OCI-LY7 (cell line): ENCODE results near the gene ZNF101.

Source experiments
- CTCF ChIP-seq: fragments of 200-600 bp; sonication (generic); conservative IDR thresholded peaks from 2 replicates; pipeline ENCODE4 v1.5.1; 2014; ENCODE audit warnings: mild to moderate bottlenecking, antibody characterized with exemption, low read length, moderate library complexity, mixed read lengths
- EZH2phosphoT487 ChIP-seq: fragments of 200-600 bp; sonication (generic); IDR thresholded peaks from 2 replicates; pipeline ENCODE4 v1.6.1; 2018; ENCODE audit warnings: low read depth, borderline replicate concordance, mild to moderate bottlenecking, mixed run types, antibody characterized with exemption, low read length, moderate library complexity, mixed read lengths

GRCh38 chr19:19649155-19649554 lies 19.5 kb upstream of the ZNF101 start:
- no peak for TF ChIP-seq CTCF
- TF ChIP-seq EZH2phosphoT487 = no peak
